ENCODE measurements around the gene ZNF76. TPM values are rescaled to one million over a fixed set of nuclear protein-coding genes. Genes with fewer than 3 reads are reported as not detected.

ZNF76 gene
- total and polyA plus RNA-seq, 4 donors: 10.6 to 18.4 (median 12.4) TPM

DNA sequence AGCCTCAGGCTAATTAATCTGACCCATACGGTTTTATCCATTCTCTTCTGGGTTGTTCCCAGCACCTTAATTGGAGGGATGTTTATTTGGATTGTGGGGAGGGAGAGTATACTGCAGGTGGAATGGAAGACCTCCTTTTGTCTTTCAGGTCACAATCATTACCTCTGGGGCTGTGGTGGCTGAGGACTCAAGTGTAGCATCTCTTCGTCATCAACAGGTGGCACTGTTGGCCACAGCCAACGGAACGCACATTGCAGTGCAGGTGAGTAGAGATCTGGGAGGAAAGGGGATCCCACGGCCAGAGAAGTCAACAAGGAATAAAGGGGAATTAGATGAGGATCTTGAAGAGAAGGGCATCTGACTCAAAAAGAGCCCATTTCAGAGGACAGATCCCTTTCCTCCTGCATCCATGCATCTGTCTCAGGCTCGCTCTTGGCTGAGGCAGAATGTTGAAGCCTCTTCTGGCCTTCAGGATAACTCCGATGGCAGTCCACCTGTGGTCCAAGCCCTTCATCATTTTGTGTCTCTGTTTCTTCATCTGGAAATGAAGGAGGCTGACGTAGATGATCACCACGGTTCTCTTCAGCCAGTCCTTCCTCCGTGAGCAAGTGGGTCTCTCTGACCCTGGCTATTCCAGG, 34.9 kb downstream of the ZNF76 start:
- Histone ChIP-seq H3K9ac (ENCODE audit: low read depth in 1 of 2, low read length in 2 of 2) (no peak overlapping the region), H3K36me3 (ENCODE audit: control insufficient read depth in 4 of 4, insufficient read depth in 3 of 4, low read depth in 1 of 4, low read length in 3 of 4) (peaks cover 3 to 56% (median 27%) of the 10 kb centered on the region in 4 donors), H3K9me3 (ENCODE audit: control insufficient read depth in 4 of 4, low read length in 3 of 4) (no peaks in the 10 kb centered on the region), H3K27ac (ENCODE audit: low read depth in 1 of 2, low read length in 2 of 2) (no peak overlapping the region), H3K4me3 (ENCODE audit: low read depth in 1 of 3, low read length in 3 of 3) (no peak overlapping the region), H3K4me1 (ENCODE audit: control insufficient read depth in 4 of 4, insufficient read depth in 4 of 4, low read length in 3 of 4) (no peaks in the 10 kb centered on the region), H3K27me3 (ENCODE audit: control insufficient read depth in 4 of 4, insufficient read depth in 4 of 4, low read length in 3 of 4) (no peaks in the 10 kb centered on the region)
- 58% methylated on average over 10 of the region's 10 CpGs for WGBS
- no peak for DNase-seq (ENCODE audit: low spot score)
- TF ChIP-seq, protein P1, sequence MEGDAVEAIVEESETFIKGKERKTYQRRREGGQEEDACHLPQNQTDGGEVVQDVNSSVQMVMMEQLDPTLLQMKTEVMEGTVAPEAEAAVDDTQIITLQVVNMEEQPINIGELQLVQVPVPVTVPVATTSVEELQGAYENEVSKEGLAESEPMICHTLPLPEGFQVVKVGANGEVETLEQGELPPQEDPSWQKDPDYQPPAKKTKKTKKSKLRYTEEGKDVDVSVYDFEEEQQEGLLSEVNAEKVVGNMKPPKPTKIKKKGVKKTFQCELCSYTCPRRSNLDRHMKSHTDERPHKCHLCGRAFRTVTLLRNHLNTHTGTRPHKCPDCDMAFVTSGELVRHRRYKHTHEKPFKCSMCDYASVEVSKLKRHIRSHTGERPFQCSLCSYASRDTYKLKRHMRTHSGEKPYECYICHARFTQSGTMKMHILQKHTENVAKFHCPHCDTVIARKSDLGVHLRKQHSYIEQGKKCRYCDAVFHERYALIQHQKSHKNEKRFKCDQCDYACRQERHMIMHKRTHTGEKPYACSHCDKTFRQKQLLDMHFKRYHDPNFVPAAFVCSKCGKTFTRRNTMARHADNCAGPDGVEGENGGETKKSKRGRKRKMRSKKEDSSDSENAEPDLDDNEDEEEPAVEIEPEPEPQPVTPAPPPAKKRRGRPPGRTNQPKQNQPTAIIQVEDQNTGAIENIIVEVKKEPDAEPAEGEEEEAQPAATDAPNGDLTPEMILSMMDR (IDR thresholded peaks at IDR 0.05; ENCODE audit: low read depth, low read length, missing input control): peak; percentile 85
- TF ChIP-seq FOXA2 (IDR thresholded peaks at IDR 0.05) (no peak), RAD21 (IDR thresholded peaks at IDR 0.05) (peak; percentile 90 to 93)

DNA sequence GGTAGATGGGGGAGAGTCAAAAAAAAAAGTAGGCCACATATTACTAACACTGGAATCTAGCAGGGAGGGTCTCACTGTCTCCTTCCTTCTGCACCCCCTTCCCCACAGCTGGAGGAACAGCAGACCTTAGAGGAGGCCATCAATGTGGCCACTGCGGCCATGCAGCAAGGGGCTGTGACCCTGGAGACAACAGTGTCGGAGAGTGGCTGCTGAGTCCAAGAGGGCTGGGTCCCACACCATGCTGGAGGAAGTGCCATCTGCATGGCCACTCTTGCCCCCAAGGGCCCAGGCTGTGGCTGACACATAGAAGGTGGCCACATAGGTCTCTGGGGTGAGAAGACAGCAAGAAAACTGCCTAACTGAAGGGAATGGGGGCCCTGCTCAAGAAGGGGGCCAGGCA, 35.5 kb downstream of the ZNF76 start:
- H3K36me3 ChIP-seq (ENCODE audit: control insufficient read depth in 4 of 4, insufficient read depth in 3 of 4, low read depth in 1 of 4, low read length in 3 of 4): peaks cover 3 to 50% (median 24%) of the 10 kb centered on the region in 4 donors

DNA sequence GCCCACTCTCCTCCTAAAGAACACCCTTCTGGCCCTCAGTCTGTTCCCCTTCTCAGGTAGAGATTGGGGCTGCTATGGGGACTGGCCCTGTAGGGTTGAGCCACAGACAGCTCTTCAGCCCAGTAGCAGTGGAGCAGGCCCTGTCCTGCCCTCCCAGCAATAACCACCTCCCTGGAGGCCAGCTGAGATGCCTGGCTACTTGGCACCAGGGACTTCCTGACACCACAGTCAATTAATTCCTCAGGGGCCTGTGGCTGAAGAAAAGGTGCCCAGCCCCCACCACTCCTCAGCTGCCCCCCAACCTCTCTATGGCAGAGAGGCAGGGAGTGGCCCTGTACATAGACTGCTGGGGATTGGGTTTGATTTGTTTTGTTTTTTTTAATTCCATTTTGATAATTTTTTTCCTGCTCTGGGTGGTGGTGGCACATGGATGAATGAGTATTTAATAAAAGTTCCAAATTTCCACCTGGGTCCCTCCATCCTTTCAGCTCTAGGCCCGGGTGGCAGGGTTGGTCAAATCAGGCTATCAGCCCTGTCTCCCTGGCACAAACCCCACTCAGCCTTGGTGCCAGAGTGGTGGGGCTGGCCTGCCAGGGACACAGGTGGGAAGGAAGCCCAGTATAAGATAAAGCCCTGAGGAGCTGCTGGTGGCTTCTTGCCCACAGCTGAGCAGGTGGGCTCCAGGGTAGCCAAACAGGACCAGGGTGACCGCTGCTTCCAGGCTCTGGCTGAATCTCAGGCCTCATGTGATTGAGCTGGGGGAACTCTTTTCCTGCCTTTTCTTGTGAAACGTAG, 36.2 kb downstream of the ZNF76 start:
- Histone ChIP-seq H3K9me3 (ENCODE audit: control insufficient read depth in 4 of 4, low read length in 3 of 4) (no peaks in the 10 kb centered on the region), H3K4me1 (ENCODE audit: control insufficient read depth in 4 of 4, insufficient read depth in 4 of 4, low read length in 3 of 4) (no peaks in the 10 kb centered on the region), H3K27ac (ENCODE audit: low read depth in 1 of 2, low read length in 2 of 2) (no peak overlapping the region), H3K4me3 (ENCODE audit: low read depth in 1 of 3, low read length in 3 of 3) (no peak overlapping the region), H3K9ac (ENCODE audit: low read depth in 1 of 2, low read length in 2 of 2) (no peak overlapping the region), H3K27me3 (ENCODE audit: control insufficient read depth in 4 of 4, insufficient read depth in 4 of 4, low read length in 3 of 4) (no peaks in the 10 kb centered on the region), H3K36me3 (ENCODE audit: control insufficient read depth in 4 of 4, insufficient read depth in 3 of 4, low read depth in 1 of 4, low read length in 3 of 4) (peaks cover 3 to 43% (median 17%) of the 10 kb centered on the region in 4 donors)
- WGBS: 59% methylated on average over 3 of the region's 3 CpGs
- TF ChIP-seq FOXA2 (IDR thresholded peaks at IDR 0.05): no peak
- no peak for TF ChIP-seq RAD21 (IDR thresholded peaks at IDR 0.05)
- TF ChIP-seq, protein P2, sequence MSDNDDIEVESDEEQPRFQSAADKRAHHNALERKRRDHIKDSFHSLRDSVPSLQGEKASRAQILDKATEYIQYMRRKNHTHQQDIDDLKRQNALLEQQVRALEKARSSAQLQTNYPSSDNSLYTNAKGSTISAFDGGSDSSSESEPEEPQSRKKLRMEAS (IDR thresholded peaks at IDR 0.05): no peak
- no peak for TF ChIP-seq RXRA (IDR thresholded peaks at IDR 0.05)
- no peak for TF ChIP-seq YY1 (IDR thresholded peaks at IDR 0.05)
- TF ChIP-seq, protein P3, sequence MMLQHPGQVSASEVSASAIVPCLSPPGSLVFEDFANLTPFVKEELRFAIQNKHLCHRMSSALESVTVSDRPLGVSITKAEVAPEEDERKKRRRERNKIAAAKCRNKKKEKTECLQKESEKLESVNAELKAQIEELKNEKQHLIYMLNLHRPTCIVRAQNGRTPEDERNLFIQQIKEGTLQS (IDR thresholded peaks at IDR 0.05): no peak
- TF ChIP-seq TAF1 (conservative IDR thresholded peaks at IDR 0.05): no peak
- DNase-seq (ENCODE audit: low spot score): no peak

More for the DNA sequence above, 35.5 kb downstream of the ZNF76 start:
- Histone ChIP-seq H3K27me3 (ENCODE audit: control insufficient read depth in 4 of 4, insufficient read depth in 4 of 4, low read length in 3 of 4) (no peaks in the 10 kb centered on the region), H3K27ac (ENCODE audit: low read depth in 1 of 2, low read length in 2 of 2) (no peak overlapping the region), H3K9ac (ENCODE audit: low read depth in 1 of 2, low read length in 2 of 2) (no peak overlapping the region), H3K4me1 (ENCODE audit: control insufficient read depth in 4 of 4, insufficient read depth in 4 of 4, low read length in 3 of 4) (no peaks in the 10 kb centered on the region), H3K4me3 (ENCODE audit: low read depth in 1 of 3, low read length in 3 of 3) (no peak overlapping the region), H3K9me3 (ENCODE audit: control insufficient read depth in 4 of 4, low read length in 3 of 4) (no peaks in the 10 kb centered on the region)
- 93% methylated on average over 2 of the region's 2 CpGs for WGBS
- no peak for DNase-seq (ENCODE audit: low spot score)
- no peak for TF ChIP-seq GABPA (IDR thresholded peaks at IDR 0.05 in 1 of 2, conservative IDR thresholded peaks at IDR 0.05 in 1 of 2)
- TF ChIP-seq HNF4A (conservative IDR thresholded peaks at IDR 0.05): no peak
- TF ChIP-seq, protein P3 (IDR thresholded peaks at IDR 0.05): no peak

Data from liver (tissue), 9 donors.